Measurements from ENCODE around the gene HOXB8.

DNA sequence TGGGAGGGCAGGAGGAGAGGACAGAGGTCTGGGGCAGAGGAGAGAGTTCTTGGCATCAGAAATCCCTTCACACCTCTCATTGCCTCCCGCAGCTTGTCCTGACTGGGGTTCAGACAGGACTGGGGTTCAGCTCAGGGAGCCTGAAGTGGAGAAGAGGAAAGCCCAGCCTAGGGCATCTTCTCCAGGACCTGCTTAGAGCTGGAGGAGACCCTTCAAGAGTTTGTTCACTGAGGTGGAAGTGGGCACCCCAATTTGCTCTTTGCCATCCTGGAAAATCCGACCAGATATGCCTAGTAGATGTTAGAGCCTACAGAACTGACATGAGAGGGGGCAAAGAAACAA is 27.0 kb downstream of the HOXB8 start:
- TF ChIP-seq, protein P1, sequence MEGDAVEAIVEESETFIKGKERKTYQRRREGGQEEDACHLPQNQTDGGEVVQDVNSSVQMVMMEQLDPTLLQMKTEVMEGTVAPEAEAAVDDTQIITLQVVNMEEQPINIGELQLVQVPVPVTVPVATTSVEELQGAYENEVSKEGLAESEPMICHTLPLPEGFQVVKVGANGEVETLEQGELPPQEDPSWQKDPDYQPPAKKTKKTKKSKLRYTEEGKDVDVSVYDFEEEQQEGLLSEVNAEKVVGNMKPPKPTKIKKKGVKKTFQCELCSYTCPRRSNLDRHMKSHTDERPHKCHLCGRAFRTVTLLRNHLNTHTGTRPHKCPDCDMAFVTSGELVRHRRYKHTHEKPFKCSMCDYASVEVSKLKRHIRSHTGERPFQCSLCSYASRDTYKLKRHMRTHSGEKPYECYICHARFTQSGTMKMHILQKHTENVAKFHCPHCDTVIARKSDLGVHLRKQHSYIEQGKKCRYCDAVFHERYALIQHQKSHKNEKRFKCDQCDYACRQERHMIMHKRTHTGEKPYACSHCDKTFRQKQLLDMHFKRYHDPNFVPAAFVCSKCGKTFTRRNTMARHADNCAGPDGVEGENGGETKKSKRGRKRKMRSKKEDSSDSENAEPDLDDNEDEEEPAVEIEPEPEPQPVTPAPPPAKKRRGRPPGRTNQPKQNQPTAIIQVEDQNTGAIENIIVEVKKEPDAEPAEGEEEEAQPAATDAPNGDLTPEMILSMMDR (conservative IDR thresholded peaks at IDR 0.05; ENCODE audit: low read depth in 2 of 2): no peak
- peak; percentile 46 for TF ChIP-seq EZH2 (IDR thresholded peaks at IDR 0.05; ENCODE audit: low read depth, unreplicated experiment)
- TF ChIP-seq, protein P2, sequence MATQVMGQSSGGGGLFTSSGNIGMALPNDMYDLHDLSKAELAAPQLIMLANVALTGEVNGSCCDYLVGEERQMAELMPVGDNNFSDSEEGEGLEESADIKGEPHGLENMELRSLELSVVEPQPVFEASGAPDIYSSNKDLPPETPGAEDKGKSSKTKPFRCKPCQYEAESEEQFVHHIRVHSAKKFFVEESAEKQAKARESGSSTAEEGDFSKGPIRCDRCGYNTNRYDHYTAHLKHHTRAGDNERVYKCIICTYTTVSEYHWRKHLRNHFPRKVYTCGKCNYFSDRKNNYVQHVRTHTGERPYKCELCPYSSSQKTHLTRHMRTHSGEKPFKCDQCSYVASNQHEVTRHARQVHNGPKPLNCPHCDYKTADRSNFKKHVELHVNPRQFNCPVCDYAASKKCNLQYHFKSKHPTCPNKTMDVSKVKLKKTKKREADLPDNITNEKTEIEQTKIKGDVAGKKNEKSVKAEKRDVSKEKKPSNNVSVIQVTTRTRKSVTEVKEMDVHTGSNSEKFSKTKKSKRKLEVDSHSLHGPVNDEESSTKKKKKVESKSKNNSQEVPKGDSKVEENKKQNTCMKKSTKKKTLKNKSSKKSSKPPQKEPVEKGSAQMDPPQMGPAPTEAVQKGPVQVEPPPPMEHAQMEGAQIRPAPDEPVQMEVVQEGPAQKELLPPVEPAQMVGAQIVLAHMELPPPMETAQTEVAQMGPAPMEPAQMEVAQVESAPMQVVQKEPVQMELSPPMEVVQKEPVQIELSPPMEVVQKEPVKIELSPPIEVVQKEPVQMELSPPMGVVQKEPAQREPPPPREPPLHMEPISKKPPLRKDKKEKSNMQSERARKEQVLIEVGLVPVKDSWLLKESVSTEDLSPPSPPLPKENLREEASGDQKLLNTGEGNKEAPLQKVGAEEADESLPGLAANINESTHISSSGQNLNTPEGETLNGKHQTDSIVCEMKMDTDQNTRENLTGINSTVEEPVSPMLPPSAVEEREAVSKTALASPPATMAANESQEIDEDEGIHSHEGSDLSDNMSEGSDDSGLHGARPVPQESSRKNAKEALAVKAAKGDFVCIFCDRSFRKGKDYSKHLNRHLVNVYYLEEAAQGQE (IDR thresholded peaks at IDR 0.05; ENCODE audit: unreplicated experiment): no peak
- TF ChIP-seq POLR2AphosphoS5 (IDR thresholded peaks at IDR 0.05; ENCODE audit: low read depth): no peak
- TF ChIP-seq EZH2phosphoT487 (IDR thresholded peaks at IDR 0.05; ENCODE audit: unreplicated experiment): no peak
- TF ChIP-seq, protein P3, sequence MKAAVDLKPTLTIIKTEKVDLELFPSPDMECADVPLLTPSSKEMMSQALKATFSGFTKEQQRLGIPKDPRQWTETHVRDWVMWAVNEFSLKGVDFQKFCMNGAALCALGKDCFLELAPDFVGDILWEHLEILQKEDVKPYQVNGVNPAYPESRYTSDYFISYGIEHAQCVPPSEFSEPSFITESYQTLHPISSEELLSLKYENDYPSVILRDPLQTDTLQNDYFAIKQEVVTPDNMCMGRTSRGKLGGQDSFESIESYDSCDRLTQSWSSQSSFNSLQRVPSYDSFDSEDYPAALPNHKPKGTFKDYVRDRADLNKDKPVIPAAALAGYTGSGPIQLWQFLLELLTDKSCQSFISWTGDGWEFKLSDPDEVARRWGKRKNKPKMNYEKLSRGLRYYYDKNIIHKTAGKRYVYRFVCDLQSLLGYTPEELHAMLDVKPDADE (IDR thresholded peaks at IDR 0.05): no peak
- no peak for TF ChIP-seq CREB1 (CRISPR knock-in tag; IDR thresholded peaks at IDR 0.05; ENCODE audit: low read depth)
